Brain microvascular endothelial cell (primary cell): ENCODE data around the gene ETFA.

Experiments
- DNase-seq: peaks from one replicate; pipeline ENCODE4 v3.0.0-alpha.2; 2020
- H3K27ac ChIP-seq: fragments of 250-450 bp; sonication (Bioruptor Pico); 2 replicates; pipeline ENCODE4 v1.5.1; 2020; ENCODE audit warnings: mild to moderate bottlenecking, moderate library complexity
- H3K27me3 ChIP-seq: fragments of 250-450 bp; sonication (Bioruptor Pico); replicated peaks from 2 replicates; pipeline ENCODE4 v1.5.1; 2020; ENCODE audit warnings: mild to moderate bottlenecking
- H3K36me3 ChIP-seq: fragments of 250-450 bp; sonication (Bioruptor Pico); replicated peaks from 2 replicates; pipeline ENCODE4 v1.5.1; 2020; ENCODE audit warnings: mild to moderate bottlenecking
- H3K4me3 ChIP-seq: 2 replicates; pipeline ENCODE4 v1.5.1; 2011; ENCODE audit warnings: low read depth, mild to moderate bottlenecking, control low read depth, low read length, moderate library complexity
- CTCF ChIP-seq: IDR thresholded peaks from 2 replicates; pipeline ENCODE4 v1.5.1; 2011; ENCODE audit warnings: low read depth, mild to moderate bottlenecking, moderate library complexity, low read length, control low read depth, inconsistent platforms; ENCODE audit errors: missing control alignments
- in situ Hi-C: cut with HindIII; loops from 2 replicates; pipeline ENCODE4 v1.10.0; 2017; ENCODE audit warnings: low sequenced_read_pairs, low pct_ligation_motif_present

The ETFA gene

DNA sequence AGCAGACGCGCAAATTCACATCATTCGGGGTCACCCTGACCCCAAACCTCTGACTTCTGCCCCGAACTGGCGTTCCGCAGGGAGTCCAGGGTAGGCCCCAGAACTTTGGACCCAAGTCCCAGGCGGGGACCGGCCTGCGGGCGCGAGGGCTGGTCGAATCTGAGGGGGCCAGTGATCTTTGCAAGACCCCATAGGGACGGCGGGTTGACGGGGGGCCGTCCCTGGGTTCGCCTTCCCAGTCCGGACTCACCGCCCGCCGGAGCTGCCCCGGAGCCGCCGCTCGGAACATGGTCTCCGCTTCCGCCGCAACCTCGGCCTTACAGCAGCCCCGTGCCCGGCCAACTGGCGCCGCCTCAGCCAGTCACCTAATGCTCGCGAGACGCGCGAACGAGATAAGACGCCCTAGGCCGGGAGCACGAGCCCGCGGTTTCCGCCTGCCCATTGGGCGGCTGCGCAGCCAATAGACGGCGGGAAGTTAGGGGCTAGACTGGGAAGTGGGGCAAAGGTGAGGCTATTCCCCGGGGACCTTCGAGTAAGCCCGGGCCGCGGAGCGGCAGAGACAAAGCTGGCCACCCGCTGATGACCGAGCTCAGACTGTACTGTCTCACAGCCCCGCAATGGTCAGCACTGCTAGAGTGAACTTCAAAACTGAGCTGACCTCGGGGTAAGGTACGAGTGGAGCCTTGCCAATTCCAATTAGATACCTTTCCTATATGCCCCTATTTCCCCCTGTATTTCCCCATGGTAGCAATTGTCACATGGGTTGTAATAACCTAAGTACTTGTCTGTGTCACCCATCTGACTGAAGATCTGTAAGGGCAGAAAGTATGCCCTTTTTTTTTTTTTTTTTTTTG lies at the start of gene ETFA:
Gene ETFA (minus strand): TSS at position 370 of the 854 bp plus-strand sequence. CDS start 81 bp downstream, at position 289.
- TF ChIP-seq CTCF, result no peak
- in situ Hi-C loops, result no loop called here
- H3K27ac ChIP-seq, result peak within 1 kb of the TSS; percentile 72
- no peaks in the 10 kb centered on the region for H3K27me3 ChIP-seq
- peak; percentile 94 for DNase-seq
- no peaks in the 10 kb centered on the region for H3K36me3 ChIP-seq
- peak within 1 kb of the TSS; percentile 91 for H3K4me3 ChIP-seq

DNA sequence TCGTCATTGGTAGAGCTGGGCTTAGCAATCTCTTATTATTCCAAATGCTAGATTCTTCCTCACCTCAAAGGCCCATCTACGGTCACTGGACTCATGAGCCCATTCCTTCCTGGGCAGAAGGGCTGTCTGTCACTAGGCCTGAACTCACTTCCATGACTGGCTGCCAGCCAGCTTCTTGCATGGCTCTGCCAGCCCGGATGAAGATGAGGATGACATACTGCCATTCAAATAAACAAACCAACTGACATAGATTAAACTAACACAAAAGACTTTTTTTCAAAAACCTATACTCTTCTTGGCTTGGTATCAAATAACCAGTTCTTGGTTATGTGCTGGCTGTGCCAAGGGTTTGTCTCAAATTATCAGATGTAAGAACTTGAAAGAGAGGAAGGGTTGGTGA lies 49.1 kb upstream of the ETFA start:
- no peak for DNase-seq
- in situ Hi-C loops, result no loop called here
- no peak overlapping the region for H3K4me3 ChIP-seq
- TF ChIP-seq CTCF, result no peak
- H3K27ac ChIP-seq, result no peak overlapping the region
- no peaks in the 10 kb centered on the region for H3K27me3 ChIP-seq
- H3K36me3 ChIP-seq, result no peaks in the 10 kb centered on the region

DNA sequence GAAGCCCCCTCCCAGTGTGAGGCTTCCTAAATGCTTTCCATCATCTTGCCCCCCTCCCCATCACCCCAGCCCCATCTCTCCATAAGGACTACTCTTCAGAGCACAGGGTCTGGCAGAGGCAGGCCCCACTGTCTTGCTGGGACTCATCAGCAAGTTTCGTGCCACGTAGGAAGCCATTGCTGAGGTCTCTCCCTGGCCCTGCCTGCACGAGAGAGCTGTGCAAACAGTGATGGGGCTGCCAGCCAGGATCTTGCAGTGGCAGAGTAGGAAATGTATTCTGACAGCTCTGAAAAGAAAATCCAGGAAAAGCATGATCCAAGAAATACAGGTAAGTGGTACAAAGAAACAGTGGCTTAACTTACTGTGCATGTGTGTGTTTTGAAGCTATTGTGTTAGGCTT lies 47.9 kb upstream of the ETFA start:
- no peak for DNase-seq
- H3K4me3 ChIP-seq, result no peak overlapping the region
- H3K27me3 ChIP-seq, result no peaks in the 10 kb centered on the region
- no peaks in the 10 kb centered on the region for H3K36me3 ChIP-seq
- in situ Hi-C loops, result no loop called here
- no peak for TF ChIP-seq CTCF
- no peak overlapping the region for H3K27ac ChIP-seq

GRCh38 chr15:76358453-76358852 lies 47.2 kb upstream of the ETFA start:
- Histone ChIP-seq H3K27me3 (no peaks in the 10 kb centered on the region), H3K27ac (no peak overlapping the region), H3K4me3 (no peak overlapping the region), H3K36me3 (no peaks in the 10 kb centered on the region)
- in situ Hi-C loops, result no loop called here
- TF ChIP-seq CTCF, result no peak
- DNase-seq, result no peak

DNA sequence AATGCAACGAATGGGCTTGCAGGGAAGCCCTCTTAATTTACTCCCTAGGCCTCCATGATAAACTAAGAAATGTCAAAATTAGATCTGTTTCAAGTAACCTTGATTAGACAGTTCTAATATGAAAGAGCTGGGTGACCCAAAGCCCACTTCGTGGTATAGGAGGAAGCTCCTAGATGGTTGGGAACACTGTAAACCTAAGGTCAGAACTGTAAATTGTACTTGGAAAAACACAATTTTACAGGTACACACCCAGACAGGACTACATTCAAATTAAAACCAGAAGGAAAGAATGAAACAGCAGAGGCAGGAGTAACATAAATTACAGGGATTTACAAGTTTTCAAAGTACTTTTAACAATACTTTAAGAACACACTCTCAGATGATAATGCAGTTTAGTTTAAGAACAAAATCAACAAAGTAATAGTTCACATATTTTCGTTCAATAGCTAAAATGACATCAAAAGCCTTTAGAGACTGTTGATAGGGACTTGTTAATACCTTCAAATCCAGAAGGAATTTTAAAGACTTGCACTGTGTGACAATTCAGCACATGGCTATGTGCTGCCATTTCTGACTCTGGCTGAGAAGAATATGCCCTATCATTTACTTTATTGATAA lies 43.7 kb upstream of the ETFA start:
- in situ Hi-C loops, result no loop called here
- H3K36me3 ChIP-seq, result no peaks in the 10 kb centered on the region
- H3K27me3 ChIP-seq, result no peaks in the 10 kb centered on the region
- no peak overlapping the region for H3K4me3 ChIP-seq
- H3K27ac ChIP-seq, result no peak overlapping the region
- DNase-seq, result no peak
- no peak for TF ChIP-seq CTCF

DNA sequence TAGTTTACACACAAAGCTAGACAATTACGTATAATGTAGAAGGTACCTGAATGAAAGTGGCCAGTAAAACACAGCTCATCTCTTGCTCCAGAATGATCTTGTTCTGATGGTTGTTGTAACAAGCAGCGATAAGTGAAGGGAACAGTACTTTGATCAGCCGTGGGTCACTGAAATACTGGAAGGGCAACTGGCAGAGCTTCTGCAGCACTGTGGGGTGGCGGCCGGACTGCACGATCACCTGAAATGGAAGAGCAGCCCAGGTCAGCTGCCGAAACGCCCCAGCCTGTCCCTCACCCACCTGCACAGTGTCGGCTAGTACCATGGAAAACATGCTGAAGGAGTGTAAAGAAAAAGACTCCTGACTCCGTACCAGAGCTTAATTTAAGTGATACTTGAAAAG lies 42.6 kb upstream of the ETFA start:
- Histone ChIP-seq H3K27me3 (no peaks in the 10 kb centered on the region), H3K36me3 (no peaks in the 10 kb centered on the region), H3K27ac (no peak overlapping the region), H3K4me3 (no peak overlapping the region)
- in situ Hi-C loops, result no loop called here
- no peak for TF ChIP-seq CTCF
- no peak for DNase-seq
